ENCODE results near the gene CDH13. TPM values are rescaled to one million over a fixed set of nuclear protein-coding genes. Genes with fewer than 3 reads are reported as not detected.

CDH13 gene
- total and polyA plus RNA-seq, 2 experiments from 2014 or later: 1.6 to 4.4 TPM

- TF ChIP-seq STAT1 (IDR thresholded peaks at IDR 0.05; ENCODE audit: unreplicated experiment): no peak
- TF ChIP-seq POLR2AphosphoS5 (IDR thresholded peaks at IDR 0.05; ENCODE audit: low read depth): no peak
- TF ChIP-seq ZNF331 (CRISPR knock-in tag; IDR thresholded peaks at IDR 0.05; ENCODE audit: low read depth): no peak
- TF ChIP-seq EZH2phosphoT487 (IDR thresholded peaks at IDR 0.05; ENCODE audit: unreplicated experiment): no peak
- TF ChIP-seq, protein P1, sequence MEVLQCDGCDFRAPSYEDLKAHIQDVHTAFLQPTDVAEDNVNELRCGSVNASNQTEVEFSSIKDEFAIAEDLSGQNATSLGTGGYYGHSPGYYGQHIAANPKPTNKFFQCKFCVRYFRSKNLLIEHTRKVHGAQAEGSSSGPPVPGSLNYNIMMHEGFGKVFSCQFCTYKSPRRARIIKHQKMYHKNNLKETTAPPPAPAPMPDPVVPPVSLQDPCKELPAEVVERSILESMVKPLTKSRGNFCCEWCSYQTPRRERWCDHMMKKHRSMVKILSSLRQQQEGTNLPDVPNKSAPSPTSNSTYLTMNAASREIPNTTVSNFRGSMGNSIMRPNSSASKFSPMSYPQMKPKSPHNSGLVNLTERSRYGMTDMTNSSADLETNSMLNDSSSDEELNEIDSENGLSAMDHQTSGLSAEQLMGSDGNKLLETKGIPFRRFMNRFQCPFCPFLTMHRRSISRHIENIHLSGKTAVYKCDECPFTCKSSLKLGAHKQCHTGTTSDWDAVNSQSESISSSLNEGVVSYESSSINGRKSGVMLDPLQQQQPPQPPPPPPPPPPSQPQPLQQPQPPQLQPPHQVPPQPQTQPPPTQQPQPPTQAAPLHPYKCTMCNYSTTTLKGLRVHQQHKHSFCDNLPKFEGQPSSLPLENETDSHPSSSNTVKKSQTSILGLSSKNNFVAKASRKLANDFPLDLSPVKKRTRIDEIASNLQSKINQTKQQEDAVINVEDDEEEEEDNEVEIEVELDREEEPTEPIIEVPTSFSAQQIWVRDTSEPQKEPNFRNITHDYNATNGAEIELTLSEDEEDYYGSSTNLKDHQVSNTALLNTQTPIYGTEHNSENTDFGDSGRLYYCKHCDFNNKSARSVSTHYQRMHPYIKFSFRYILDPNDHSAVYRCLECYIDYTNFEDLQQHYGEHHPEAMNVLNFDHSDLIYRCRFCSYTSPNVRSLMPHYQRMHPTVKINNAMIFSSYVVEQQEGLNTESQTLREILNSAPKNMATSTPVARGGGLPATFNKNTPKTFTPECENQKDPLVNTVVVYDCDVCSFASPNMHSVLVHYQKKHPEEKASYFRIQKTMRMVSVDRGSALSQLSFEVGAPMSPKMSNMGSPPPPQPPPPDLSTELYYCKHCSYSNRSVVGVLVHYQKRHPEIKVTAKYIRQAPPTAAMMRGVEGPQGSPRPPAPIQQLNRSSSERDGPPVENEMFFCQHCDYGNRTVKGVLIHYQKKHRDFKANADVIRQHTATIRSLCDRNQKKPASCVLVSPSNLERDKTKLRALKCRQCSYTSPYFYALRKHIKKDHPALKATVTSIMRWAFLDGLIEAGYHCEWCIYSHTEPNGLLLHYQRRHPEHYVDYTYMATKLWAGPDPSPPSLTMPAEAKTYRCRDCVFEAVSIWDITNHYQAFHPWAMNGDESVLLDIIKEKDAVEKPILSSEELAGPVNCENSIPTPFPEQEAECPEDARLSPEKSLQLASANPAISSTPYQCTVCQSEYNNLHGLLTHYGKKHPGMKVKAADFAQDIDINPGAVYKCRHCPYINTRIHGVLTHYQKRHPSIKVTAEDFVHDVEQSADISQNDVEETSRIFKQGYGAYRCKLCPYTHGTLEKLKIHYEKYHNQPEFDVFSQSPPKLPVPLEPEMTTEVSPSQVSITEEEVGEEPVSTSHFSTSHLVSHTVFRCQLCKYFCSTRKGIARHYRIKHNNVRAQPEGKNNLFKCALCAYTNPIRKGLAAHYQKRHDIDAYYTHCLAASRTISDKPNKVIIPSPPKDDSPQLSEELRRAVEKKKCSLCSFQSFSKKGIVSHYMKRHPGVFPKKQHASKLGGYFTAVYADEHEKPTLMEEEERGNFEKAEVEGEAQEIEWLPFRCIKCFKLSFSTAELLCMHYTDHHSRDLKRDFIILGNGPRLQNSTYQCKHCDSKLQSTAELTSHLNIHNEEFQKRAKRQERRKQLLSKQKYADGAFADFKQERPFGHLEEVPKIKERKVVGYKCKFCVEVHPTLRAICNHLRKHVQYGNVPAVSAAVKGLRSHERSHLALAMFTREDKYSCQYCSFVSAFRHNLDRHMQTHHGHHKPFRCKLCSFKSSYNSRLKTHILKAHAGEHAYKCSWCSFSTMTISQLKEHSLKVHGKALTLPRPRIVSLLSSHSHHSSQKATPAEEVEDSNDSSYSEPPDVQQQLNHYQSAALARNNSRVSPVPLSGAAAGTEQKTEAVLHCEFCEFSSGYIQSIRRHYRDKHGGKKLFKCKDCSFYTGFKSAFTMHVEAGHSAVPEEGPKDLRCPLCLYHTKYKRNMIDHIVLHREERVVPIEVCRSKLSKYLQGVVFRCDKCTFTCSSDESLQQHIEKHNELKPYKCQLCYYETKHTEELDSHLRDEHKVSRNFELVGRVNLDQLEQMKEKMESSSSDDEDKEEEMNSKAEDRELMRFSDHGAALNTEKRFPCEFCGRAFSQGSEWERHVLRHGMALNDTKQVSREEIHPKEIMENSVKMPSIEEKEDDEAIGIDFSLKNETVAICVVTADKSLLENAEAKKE (CRISPR knock-in tag; IDR thresholded peaks at IDR 0.05): no peak
Measured at GRCh38 chr16:83300326-83300725, 673.6 kb downstream of the CDH13 start (continued).

DNA sequence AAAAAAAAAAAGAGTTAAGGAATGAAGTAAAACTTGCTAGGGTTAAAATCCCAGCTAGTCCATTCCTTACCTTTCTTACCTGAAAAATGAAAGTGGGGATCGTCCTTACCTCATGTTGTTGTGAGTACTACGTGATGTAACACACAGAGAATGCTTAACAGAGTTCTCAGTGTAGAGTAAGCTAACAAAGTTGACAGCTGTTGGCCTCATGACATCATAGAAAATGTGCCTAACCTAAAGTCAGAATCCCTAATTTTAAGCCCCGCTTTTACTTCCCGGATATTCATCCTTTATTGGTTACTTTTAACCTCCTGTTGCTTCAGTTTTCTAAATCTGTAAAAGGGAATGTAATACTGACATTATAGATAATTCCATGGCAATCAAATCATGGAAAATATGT, 675.2 kb downstream of the CDH13 start:
- no peak for DNase-seq (ENCODE audit: low spot score)
- Mint-ChIP-seq H3K4me1 (peaks cover under 1% of the 10 kb centered on the region; the same call in 2 of the 3 replicates), H3K27me3 (ENCODE audit: insufficient read depth, low read depth, poor library complexity) (peaks cover 2% of the 10 kb centered on the region)

More for the DNA sequence above, 675.2 kb downstream of the CDH13 start:
- Histone ChIP-seq H3K4me2 (no peak overlapping the region), H3K27me3 (ENCODE audit: insufficient read depth) (no peaks in the 10 kb centered on the region), H3K36me3 (ENCODE audit: insufficient read depth) (no peaks in the 10 kb centered on the region), H4K20me1 (replicated peaks; ENCODE audit: insufficient read depth) (no peaks in the 10 kb centered on the region), H3K79me2 (replicated peaks; ENCODE audit: insufficient read depth) (no peaks in the 10 kb centered on the region), H3K27ac (ENCODE audit: low read depth) (no peak overlapping the region), H3K9me2 (ENCODE audit: insufficient read depth) (no peaks in the 10 kb centered on the region), H3F3A (replicated peaks; ENCODE audit: low read depth) (no peaks in the 10 kb centered on the region), H3K4me1 (ENCODE audit: insufficient read depth) (no peaks in the 10 kb centered on the region), H2AFZ (no peak overlapping the region), H3K4me3 (no peak overlapping the region)
- Mint-ChIP-seq H3K27ac (no peak overlapping the region), H3K36me3 (ENCODE audit: low read depth) (no peaks in the 10 kb centered on the region), H3K4me3 (no peak overlapping the region), H3K9me3 (no peaks in the 10 kb centered on the region)
- TF ChIP-seq NANOG (IDR thresholded peaks at IDR 0.05; ENCODE audit: borderline replicate concordance): no peak
- ATAC-seq: no peak

All from GM23338 (cell line).